GM12878 (cell line): ENCODE results near the gene AKT3. TPM values are rescaled to one million over a fixed set of nuclear protein-coding genes. Genes with fewer than 3 reads are reported as not detected.
A peak's percentile ranks its signal among the peaks of the same experiment; 100 is the strongest.

Source experiments
- ATAC-seq: fragments of 200-7000 bp; cut with Tn5 transposase; 3 replicates; pipeline ENCODE4 v1.9.1; 2020; ENCODE audit warnings: mild to moderate bottlenecking, moderate library complexity
- BruUV-seq: library from RNA; stranded (reverse); fragments of 400-500 nt; replicated peaks from 2 replicates; lab custom pipeline; 2021; lab: Mats Ljungman, UMichigan
- CTCF ChIA-PET: fragments of 300-600 bp; sonication (Branson Sonifier 250); formaldehyde crosslinking; extraction: SDS; loops from one replicate; lab custom pipeline; 2021; ENCODE audit warnings: inconsistent platforms; lab: Yijun Ruan, JAX
- POLR2A ChIA-PET: fragments of 350-600 bp; formaldehyde crosslinking; extraction: SDS; loops from one replicate; lab custom pipeline; 2021; ENCODE audit warnings: inconsistent platforms; lab: Charles Lee
- RAD21 ChIA-PET: fragments of 300-600 bp; sonication (Branson Sonifier 250); formaldehyde crosslinking; loops from one replicate; lab custom pipeline; 2023; ENCODE audit warnings: antibody characterized with exemption; ENCODE audit not compliant: unreplicated experiment; lab: Charles Lee
- SMC1A ChIA-PET: fragments of 300-600 bp; sonication (Branson Sonifier 250); formaldehyde crosslinking; loops from one replicate; lab custom pipeline; 2023; ENCODE audit not compliant: unreplicated experiment, uncharacterized antibody; lab: Charles Lee
- DNase-seq: peaks from one replicate; pipeline ENCODE4 v3.0.0-alpha.2; 2011; ENCODE audit warnings: low read depth, low spot score
- FAIRE-seq: peaks from 3 replicates; lab custom pipeline; 2011; peaks lifted over from hg19 to GRCh38; lab: Jason Lieb, UNC
- H2AFZ ChIP-seq: 2 replicates; pipeline ENCODE4 v1.6.0; 2011; ENCODE audit warnings: low read depth, low read length, control low read depth; ENCODE audit not compliant: control insufficient read depth
- H3K27ac ChIP-seq: 2 replicates; pipeline ENCODE4 v1.5.1; 2011; ENCODE audit warnings: control low read depth; ENCODE audit not compliant: control insufficient read depth, insufficient read depth
- H3K27me3 ChIP-seq, 2 experiments: replicated peaks in 1 of 2; 2 replicates each; pipeline versions ENCODE4 v1.6.0 to v1.6.1; 2011; ENCODE audit warnings: low read length in 1 of 2; ENCODE audit not compliant: control insufficient read depth in 2 of 2, insufficient read depth in 2 of 2
- H3K36me3 ChIP-seq, 2 experiments: 2 replicates each; pipeline ENCODE4 v1.5.1; 2011; ENCODE audit warnings: low read length in 1 of 2; ENCODE audit not compliant: control insufficient read depth in 2 of 2, insufficient read depth in 2 of 2
- H3K4me1 ChIP-seq: 2 replicates; pipeline ENCODE4 v1.6.1; 2011; ENCODE audit warnings: mild to moderate bottlenecking, low read length, moderate library complexity, mixed read lengths; ENCODE audit not compliant: control insufficient read depth, insufficient read depth
- H3K4me2 ChIP-seq: 2 replicates; pipeline ENCODE4 v1.6.0; 2011; ENCODE audit warnings: control low read depth; ENCODE audit not compliant: control insufficient read depth, insufficient read depth
- H3K4me3 ChIP-seq: fragments of 200-600 bp; sonication (generic); 2 replicates; pipeline ENCODE4 v1.5.1; 2016
- H3K79me2 ChIP-seq: 2 replicates; pipeline ENCODE4 v1.6.0; 2011; ENCODE audit warnings: low read length; ENCODE audit not compliant: control insufficient read depth, insufficient read depth
- H3K9ac ChIP-seq: 2 replicates; pipeline ENCODE4 v1.8.0; 2011; ENCODE audit warnings: low read length, control low read depth, mixed read lengths; ENCODE audit not compliant: control insufficient read depth, insufficient read depth
- H3K9me3 ChIP-seq: replicated peaks from 3 replicates; pipeline ENCODE4 v1.5.1; 2011; ENCODE audit warnings: mild to moderate bottlenecking, low read length; ENCODE audit not compliant: control insufficient read depth, insufficient read depth
- H4K20me1 ChIP-seq: 2 replicates; pipeline ENCODE4 v1.6.0; 2011; ENCODE audit not compliant: control insufficient read depth, insufficient read depth
- BRCA1 ChIP-seq: IDR thresholded peaks from 2 replicates; pipeline ENCODE4 v1.6.1; 2011; ENCODE audit warnings: low read depth, low read length, improper control_type of control experiment
- EZH2 ChIP-seq: IDR thresholded peaks from 2 replicates; pipeline ENCODE4 v1.6.1; 2012; ENCODE audit warnings: low read depth, mild to moderate bottlenecking, control low read depth, inconsistent platforms, low read length, borderline replicate concordance; ENCODE audit not compliant: control insufficient read depth
- FOXK2 ChIP-seq: fragments of 450-650 bp; IDR thresholded peaks from 2 replicates; pipeline ENCODE4 v1.6.1; 2017; ENCODE audit warnings: mild to moderate bottlenecking, moderate library complexity
- GATAD2B ChIP-seq: fragments of 450-650 bp; conservative IDR thresholded peaks from 2 replicates; pipeline ENCODE4 v1.6.1; 2017; ENCODE audit warnings: low read depth, mild to moderate bottlenecking, moderate library complexity
- JUND ChIP-seq: IDR thresholded peaks from 2 replicates; pipeline ENCODE4 v1.6.1; 2012; ENCODE audit warnings: low read depth, mild to moderate bottlenecking, low read length, improper control_type of control experiment, moderate library complexity
- KDM1A ChIP-seq: fragments of 200-600 bp; sonication (generic); IDR thresholded peaks from 2 replicates; pipeline ENCODE4 v1.6.1; 2016; ENCODE audit warnings: borderline replicate concordance
- NFIC ChIP-seq: IDR thresholded peaks from 2 replicates; pipeline ENCODE4 v1.6.1; 2012; ENCODE audit warnings: low read depth, mild to moderate bottlenecking, inconsistent platforms, low read length, moderate library complexity
- RAD21 ChIP-seq: IDR thresholded peaks from 2 replicates; pipeline ENCODE4 v1.6.1; 2011; ENCODE audit warnings: mild to moderate bottlenecking, low read depth, low read length, moderate library complexity; ENCODE audit not compliant: insufficient read depth
- SMC3 ChIP-seq: IDR thresholded peaks from 2 replicates; pipeline ENCODE4 v1.6.1; 2011; ENCODE audit warnings: low read length, improper control_type of control experiment, borderline replicate concordance
- SREBF2 ChIP-seq: IDR thresholded peaks from 2 replicates; pipeline ENCODE4 v1.6.1; 2012; ENCODE audit warnings: mild to moderate bottlenecking, low read length
- STAT3 ChIP-seq: IDR thresholded peaks from 2 replicates; pipeline ENCODE4 v1.6.1; 2011; ENCODE audit warnings: low read depth, low read length, improper control_type of control experiment
- TAF1 ChIP-seq: IDR thresholded peaks from 2 replicates; pipeline ENCODE4 v1.6.1; 2011; ENCODE audit warnings: mild to moderate bottlenecking, low read depth, low read length, borderline replicate concordance
- WRNIP1 ChIP-seq: IDR thresholded peaks from 2 replicates; pipeline ENCODE4 v1.6.1; 2011; ENCODE audit warnings: low read depth, low read length, improper control_type of control experiment, borderline replicate concordance
- YY1 ChIP-seq: IDR thresholded peaks from 2 replicates; pipeline ENCODE4 v1.6.1; 2011; ENCODE audit warnings: low read depth, mild to moderate bottlenecking, low read length
- WGBS: methylation state at CpG from one replicate; pipeline ENCODE4 v1.1.6; 2016; ENCODE audit warnings: low lambda C conversion rate; ENCODE audit not compliant: insufficient replicate concordance, insufficient coverage; ENCODE audit errors: missing lambda C conversion rate; 5-methylcytosine and 5-hydroxymethylcytosine counted together
- in situ Hi-C: fragments of 300-500 bp; cut with MboI; formaldehyde crosslinking; loops from 9 replicates; pipeline ENCODE4 v1.14.3; 2018; ENCODE audit warnings: mixed read lengths
- intact Hi-C: fragments of 100-400 bp; cut with micrococcal nuclease; formaldehyde crosslinking; loops from one replicate; pipeline ENCODE4 v1.14.2; 2022; ENCODE audit not compliant: unreplicated experiment
- polyA plus RNA-seq, 11 experiments: library from polyadenylated mRNA; depleted of rRNA in 4 of 11; unstranded in 6 of 11; stranded (reverse) in 5 of 11; fragments of >200 nt; fragmentation: Nextera tagmentation in 4 of 11; fragmentation: Illumina TruSeq in 1 of 11; extraction: Ambion mirVana in 4 of 11; extraction: Trizol in 1 of 11; gene quantifications; 1 replicate in 1 of 11; 2 replicates in 10 of 11; pipeline versions ENCODE4 v1.2.1 to v1.2.3, GENCODE V29; 2011 to 2016; ENCODE audit warnings: inconsistent platforms in 2 of 11, missing spikeins in 2 of 11, low read depth in 1 of 11
- total RNA-seq, 4 experiments: library from RNA; depleted of rRNA in 3 of 4; stranded (reverse); fragments of >200 nt in 3 of 4; fragmentation: Illumina TruSeq in 1 of 4; extraction: Trizol in 1 of 4; gene quantifications; 2 replicates each; pipeline versions ENCODE4 v1.2.1 to v1.2.3, GENCODE V29; 2013 to 2021
- TF ChIP-seq, protein P1 (sequence below), 3 experiments: IDR thresholded peaks in 2 of 3; conservative IDR thresholded peaks in 1 of 3; 2 replicates each; pipeline ENCODE4 v1.5.1; 2011; ENCODE audit warnings: low read depth in 3 of 3, low read length in 3 of 3, mild to moderate bottlenecking in 3 of 3, control low read depth in 2 of 3, moderate library complexity in 2 of 3, inconsistent platforms in 1 of 3, mixed read lengths in 1 of 3; ENCODE audit not compliant: control insufficient read depth in 2 of 3, insufficient read depth in 1 of 3; ENCODE audit errors: extremely low read depth in 1 of 3
- TF ChIP-seq, protein P2 (sequence below): IDR thresholded peaks from 2 replicates; pipeline ENCODE4 v1.6.1; 2012; ENCODE audit warnings: low read depth, low read length, improper control_type of control experiment
- TF ChIP-seq, protein P3 (sequence below): fragments of 450-650 bp; IDR thresholded peaks from 2 replicates; pipeline ENCODE4 v1.6.1; 2017; ENCODE audit warnings: mild to moderate bottlenecking, low read depth, inconsistent platforms; ENCODE audit not compliant: poor library complexity, severe bottlenecking

The AKT3 gene
- total and polyA plus RNA-seq, 10 of the 15 experiments (the other 5 are each of a cell fraction or from before 2014, with no cell fraction given), result 0.03 to 0.56 (median 0.19) TPM

DNA sequence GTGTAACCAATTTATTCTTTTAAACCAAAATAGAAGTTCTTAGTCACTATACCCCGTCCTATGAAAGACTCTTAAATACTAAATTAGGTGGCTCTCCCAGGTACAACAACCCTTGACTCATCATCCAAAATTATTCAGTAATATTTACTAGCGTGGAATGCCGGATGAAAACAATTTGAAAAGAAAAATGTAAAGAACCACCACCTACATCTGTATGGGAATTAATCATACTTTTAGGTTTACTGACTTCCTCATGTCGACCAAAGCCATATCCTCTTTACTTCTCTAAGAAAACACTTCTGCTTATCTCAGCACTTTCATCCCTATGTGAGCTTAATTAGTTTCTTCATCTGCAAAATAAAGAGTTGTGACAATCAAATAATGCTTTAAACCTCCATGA is 139.6 kb downstream of the AKT3 start (continued):
- TF ChIP-seq JUND, result no peak

DNA sequence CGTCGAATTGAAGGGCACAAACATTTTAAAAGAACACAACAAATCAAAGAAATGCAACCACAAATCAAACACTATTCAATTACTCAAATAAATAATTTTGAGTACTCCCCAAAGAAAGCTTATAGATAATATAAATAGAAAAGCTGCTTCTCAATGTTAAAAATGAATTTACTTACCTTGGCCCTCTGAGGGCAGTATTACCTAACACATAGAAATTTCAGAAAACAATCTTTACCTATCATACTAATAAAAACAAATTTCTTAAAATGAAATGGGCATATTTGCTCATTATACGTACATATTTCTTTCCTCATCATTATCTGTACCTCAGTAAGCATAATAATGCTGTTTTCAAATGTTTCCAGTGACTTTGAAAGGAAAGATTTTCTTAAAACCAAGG is 141.8 kb downstream of the AKT3 start:
- BruUV-seq, result no TSS peak
- H3K4me3 ChIP-seq, result no peak overlapping the region
- intact Hi-C loops, result loop anchor here (1.0 to 10.0 kb wide), 4 partner anchors 40 to 565 kb away; no protein-coding TSS in a partner anchor
- H3K36me3 ChIP-seq, result no peaks in the 10 kb centered on the region
- WGBS, result 89% methylated on average over 3 of the region's 3 CpGs
- RAD21 ChIA-PET, result interaction anchor here (0.7 to 4.0 kb wide), 12 partner anchors 17 to 591 kb away, joined by 3 to 36 read pairs (median 5); no protein-coding TSS in a partner anchor
- no peaks in the 10 kb centered on the region for H3K79me2 ChIP-seq
- H3K27me3 ChIP-seq, result no peaks in the 10 kb centered on the region
- SMC1A ChIA-PET, result interaction anchor here (0.7 to 4.3 kb wide), 12 partner anchors 10 to 591 kb away, joined by 3 to 25 read pairs (median 4); no protein-coding TSS in a partner anchor
- H2AFZ ChIP-seq, result no peak overlapping the region
- POLR2A ChIA-PET, result no interaction called here
- H3K4me1 ChIP-seq, result no peaks in the 10 kb centered on the region
- FAIRE-seq (peak; percentile 59), ATAC-seq (no peak), DNase-seq (no peak)
- H3K9me3 ChIP-seq, result no peaks in the 10 kb centered on the region; the same call in 2 of the 3 replicates
- H3K9ac ChIP-seq, result no peak overlapping the region
- H4K20me1 ChIP-seq, result no peaks in the 10 kb centered on the region
- no peak overlapping the region for H3K4me2 ChIP-seq
- H3K27ac ChIP-seq, result no peak overlapping the region
- CTCF ChIA-PET, result interaction anchor here (0.6 to 2.0 kb wide), 14 partner anchors 9 to 591 kb away, joined by 3 to 23 read pairs (median 3); no protein-coding TSS in a partner anchor
- in situ Hi-C loops, result no loop called here
- TF ChIP-seq BRCA1, result no peak
- TF ChIP-seq GATAD2B, result no peak
- no peak for TF ChIP-seq KDM1A
- TF ChIP-seq, protein P1, sequence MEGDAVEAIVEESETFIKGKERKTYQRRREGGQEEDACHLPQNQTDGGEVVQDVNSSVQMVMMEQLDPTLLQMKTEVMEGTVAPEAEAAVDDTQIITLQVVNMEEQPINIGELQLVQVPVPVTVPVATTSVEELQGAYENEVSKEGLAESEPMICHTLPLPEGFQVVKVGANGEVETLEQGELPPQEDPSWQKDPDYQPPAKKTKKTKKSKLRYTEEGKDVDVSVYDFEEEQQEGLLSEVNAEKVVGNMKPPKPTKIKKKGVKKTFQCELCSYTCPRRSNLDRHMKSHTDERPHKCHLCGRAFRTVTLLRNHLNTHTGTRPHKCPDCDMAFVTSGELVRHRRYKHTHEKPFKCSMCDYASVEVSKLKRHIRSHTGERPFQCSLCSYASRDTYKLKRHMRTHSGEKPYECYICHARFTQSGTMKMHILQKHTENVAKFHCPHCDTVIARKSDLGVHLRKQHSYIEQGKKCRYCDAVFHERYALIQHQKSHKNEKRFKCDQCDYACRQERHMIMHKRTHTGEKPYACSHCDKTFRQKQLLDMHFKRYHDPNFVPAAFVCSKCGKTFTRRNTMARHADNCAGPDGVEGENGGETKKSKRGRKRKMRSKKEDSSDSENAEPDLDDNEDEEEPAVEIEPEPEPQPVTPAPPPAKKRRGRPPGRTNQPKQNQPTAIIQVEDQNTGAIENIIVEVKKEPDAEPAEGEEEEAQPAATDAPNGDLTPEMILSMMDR (IDR thresholded peaks at IDR 0.05 in 2 of 3, conservative IDR thresholded peaks at IDR 0.05 in 1 of 3; ENCODE audit: control insufficient read depth in 2 of 3, extremely low read depth in 1 of 3, insufficient read depth in 1 of 3, low read depth in 3 of 3, low read length in 3 of 3), result peak in 1 of 3 experiments; percentile 28; a peak in 2 of 6 replicates
- no peak for TF ChIP-seq YY1
- no peak for TF ChIP-seq SREBF2
- peak; percentile 70; the same call in 1 of the 2 replicates for TF ChIP-seq SMC3
- TF ChIP-seq WRNIP1, result no peak
- TF ChIP-seq STAT3, result no peak
- TF ChIP-seq, protein P2, sequence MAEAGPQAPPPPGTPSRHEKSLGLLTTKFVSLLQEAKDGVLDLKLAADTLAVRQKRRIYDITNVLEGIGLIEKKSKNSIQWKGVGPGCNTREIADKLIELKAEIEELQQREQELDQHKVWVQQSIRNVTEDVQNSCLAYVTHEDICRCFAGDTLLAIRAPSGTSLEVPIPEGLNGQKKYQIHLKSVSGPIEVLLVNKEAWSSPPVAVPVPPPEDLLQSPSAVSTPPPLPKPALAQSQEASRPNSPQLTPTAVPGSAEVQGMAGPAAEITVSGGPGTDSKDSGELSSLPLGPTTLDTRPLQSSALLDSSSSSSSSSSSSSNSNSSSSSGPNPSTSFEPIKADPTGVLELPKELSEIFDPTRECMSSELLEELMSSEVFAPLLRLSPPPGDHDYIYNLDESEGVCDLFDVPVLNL, result no peak
- TF ChIP-seq, protein P3, sequence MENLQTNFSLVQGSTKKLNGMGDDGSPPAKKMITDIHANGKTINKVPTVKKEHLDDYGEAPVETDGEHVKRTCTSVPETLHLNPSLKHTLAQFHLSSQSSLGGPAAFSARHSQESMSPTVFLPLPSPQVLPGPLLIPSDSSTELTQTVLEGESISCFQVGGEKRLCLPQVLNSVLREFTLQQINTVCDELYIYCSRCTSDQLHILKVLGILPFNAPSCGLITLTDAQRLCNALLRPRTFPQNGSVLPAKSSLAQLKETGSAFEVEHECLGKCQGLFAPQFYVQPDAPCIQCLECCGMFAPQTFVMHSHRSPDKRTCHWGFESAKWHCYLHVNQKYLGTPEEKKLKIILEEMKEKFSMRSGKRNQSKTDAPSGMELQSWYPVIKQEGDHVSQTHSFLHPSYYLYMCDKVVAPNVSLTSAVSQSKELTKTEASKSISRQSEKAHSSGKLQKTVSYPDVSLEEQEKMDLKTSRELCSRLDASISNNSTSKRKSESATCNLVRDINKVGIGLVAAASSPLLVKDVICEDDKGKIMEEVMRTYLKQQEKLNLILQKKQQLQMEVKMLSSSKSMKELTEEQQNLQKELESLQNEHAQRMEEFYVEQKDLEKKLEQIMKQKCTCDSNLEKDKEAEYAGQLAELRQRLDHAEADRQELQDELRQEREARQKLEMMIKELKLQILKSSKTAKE, result no peak
- TF ChIP-seq NFIC, result no peak
- no peak for TF ChIP-seq TAF1
- TF ChIP-seq EZH2, result no peak
- no peak for TF ChIP-seq FOXK2
- peak; percentile 57 for TF ChIP-seq RAD21
